Panc1 (cell line): ENCODE measurements around the gene TTC39B.

Experiments used
- POLR2AphosphoS5 ChIP-seq: IDR thresholded peaks from 2 replicates; pipeline ENCODE4 v1.6.1; 2012; ENCODE audit warnings: mild to moderate bottlenecking, low read depth, low read length, moderate library complexity
- SIN3A ChIP-seq: IDR thresholded peaks from 2 replicates; pipeline ENCODE4 v1.6.1; 2012; ENCODE audit warnings: low read depth, mild to moderate bottlenecking, low read length, moderate library complexity, borderline replicate concordance; ENCODE audit not compliant: insufficient read depth
- TCF7L2 ChIP-seq: IDR thresholded peaks from 2 replicates; pipeline ENCODE4 v1.6.1; 2011; ENCODE audit warnings: mild to moderate bottlenecking, low read depth, low read length, inconsistent platforms
- TF ChIP-seq, protein P1 (sequence below): fragments of 450-650 bp; IDR thresholded peaks from 2 replicates; pipeline ENCODE4 v1.5.1; 2017; ENCODE audit warnings: mild to moderate bottlenecking
- TF ChIP-seq, protein P2 (sequence below), 2 experiments: IDR thresholded peaks; 2 replicates each; pipeline ENCODE4 v1.6.1; 2011 to 2012; ENCODE audit warnings: low read depth in 2 of 2, control low read depth in 1 of 2, low read length in 1 of 2, mild to moderate bottlenecking in 1 of 2, moderate library complexity in 1 of 2; ENCODE audit not compliant: insufficient read depth in 1 of 2

DNA sequence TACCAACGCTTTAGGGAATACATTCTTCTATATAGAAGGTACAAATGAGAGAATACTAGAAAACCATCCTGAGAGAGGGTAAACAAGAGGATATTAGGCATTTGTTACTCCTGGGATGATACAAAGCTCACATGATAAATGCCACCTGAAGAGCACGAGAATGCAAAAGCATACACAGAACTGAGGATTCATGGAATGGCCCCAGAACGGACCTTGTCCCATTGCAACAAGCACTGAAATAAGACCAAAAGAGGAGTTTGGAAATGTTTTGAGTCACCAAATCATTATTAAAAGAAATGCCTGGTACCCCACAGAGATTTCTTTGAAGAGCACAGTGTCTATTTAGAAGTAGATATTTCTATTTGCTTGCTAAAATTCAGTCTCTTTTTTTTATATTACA is 173.5 kb downstream of the TTC39B start:
- TF ChIP-seq POLR2AphosphoS5 (no peak), TCF7L2 (no peak), SIN3A (no peak)
- TF ChIP-seq, protein P1, sequence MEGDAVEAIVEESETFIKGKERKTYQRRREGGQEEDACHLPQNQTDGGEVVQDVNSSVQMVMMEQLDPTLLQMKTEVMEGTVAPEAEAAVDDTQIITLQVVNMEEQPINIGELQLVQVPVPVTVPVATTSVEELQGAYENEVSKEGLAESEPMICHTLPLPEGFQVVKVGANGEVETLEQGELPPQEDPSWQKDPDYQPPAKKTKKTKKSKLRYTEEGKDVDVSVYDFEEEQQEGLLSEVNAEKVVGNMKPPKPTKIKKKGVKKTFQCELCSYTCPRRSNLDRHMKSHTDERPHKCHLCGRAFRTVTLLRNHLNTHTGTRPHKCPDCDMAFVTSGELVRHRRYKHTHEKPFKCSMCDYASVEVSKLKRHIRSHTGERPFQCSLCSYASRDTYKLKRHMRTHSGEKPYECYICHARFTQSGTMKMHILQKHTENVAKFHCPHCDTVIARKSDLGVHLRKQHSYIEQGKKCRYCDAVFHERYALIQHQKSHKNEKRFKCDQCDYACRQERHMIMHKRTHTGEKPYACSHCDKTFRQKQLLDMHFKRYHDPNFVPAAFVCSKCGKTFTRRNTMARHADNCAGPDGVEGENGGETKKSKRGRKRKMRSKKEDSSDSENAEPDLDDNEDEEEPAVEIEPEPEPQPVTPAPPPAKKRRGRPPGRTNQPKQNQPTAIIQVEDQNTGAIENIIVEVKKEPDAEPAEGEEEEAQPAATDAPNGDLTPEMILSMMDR, result no peak
- TF ChIP-seq, protein P2, sequence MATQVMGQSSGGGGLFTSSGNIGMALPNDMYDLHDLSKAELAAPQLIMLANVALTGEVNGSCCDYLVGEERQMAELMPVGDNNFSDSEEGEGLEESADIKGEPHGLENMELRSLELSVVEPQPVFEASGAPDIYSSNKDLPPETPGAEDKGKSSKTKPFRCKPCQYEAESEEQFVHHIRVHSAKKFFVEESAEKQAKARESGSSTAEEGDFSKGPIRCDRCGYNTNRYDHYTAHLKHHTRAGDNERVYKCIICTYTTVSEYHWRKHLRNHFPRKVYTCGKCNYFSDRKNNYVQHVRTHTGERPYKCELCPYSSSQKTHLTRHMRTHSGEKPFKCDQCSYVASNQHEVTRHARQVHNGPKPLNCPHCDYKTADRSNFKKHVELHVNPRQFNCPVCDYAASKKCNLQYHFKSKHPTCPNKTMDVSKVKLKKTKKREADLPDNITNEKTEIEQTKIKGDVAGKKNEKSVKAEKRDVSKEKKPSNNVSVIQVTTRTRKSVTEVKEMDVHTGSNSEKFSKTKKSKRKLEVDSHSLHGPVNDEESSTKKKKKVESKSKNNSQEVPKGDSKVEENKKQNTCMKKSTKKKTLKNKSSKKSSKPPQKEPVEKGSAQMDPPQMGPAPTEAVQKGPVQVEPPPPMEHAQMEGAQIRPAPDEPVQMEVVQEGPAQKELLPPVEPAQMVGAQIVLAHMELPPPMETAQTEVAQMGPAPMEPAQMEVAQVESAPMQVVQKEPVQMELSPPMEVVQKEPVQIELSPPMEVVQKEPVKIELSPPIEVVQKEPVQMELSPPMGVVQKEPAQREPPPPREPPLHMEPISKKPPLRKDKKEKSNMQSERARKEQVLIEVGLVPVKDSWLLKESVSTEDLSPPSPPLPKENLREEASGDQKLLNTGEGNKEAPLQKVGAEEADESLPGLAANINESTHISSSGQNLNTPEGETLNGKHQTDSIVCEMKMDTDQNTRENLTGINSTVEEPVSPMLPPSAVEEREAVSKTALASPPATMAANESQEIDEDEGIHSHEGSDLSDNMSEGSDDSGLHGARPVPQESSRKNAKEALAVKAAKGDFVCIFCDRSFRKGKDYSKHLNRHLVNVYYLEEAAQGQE (IDR thresholded peaks at IDR 0.05; ENCODE audit: insufficient read depth in 1 of 2, low read depth in 2 of 2, low read length in 1 of 2), result no peak
